RPMI8226 (cell line): ENCODE measurements around the gene CYTH1.
"Not testable (repeated sequence)": the region's sequence is repeated elsewhere in the genome, so short reads cannot be mapped to it uniquely, and the experiment has no call there.

Experiments
- DNase-seq: peaks from one replicate; pipeline ENCODE4 v3.0.0-alpha.2; 2015

The CYTH1 gene

DNA sequence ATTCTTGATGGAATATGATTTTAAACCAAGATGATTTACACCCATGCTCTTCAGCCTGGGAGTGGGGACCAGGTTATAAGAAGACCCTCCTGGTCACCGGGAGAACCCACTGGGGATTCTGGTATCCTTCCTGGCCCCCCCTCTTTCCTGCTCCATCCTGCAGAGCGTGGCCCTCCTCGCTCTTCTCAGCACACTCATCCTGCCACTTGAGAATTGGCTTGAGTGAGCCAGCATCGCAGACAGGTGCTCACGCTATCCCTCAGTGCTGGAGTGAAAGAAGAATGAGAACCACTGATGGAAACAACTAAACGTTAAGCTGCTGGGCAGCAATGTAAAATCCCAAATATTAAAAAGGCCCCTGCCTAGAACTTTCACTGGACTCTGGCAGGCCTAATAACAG lies 98.0 kb downstream of the CYTH1 start:
- DNase-seq, result no peak

DNA sequence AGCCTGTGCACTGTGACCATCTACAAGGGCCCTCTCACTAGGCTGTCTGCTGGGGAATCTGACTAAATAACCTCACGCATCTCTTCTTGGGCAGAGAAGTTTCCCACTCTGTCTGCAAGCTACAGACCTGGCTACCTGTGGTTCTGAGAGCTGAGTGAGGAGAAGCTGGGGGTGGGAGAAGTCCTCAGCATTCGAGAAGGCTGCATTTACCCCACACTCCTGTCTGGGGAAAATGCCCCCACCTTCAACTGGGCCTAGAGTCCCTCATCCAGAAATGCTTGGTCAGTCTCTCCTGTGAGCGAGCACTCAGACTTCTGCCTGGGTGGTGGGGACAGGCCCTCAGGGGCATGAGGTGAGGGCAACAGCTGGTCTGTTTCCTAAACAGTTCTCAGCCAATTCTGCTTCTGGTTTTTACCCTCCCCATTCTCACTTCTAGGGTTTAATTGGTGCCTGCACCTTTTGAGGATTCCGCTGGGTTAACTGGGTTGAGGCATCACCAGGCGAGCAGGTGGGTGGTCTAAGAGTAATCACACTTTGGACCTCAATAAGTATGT lies 98.6 kb downstream of the CYTH1 start:
- DNase-seq, result no peak

DNA sequence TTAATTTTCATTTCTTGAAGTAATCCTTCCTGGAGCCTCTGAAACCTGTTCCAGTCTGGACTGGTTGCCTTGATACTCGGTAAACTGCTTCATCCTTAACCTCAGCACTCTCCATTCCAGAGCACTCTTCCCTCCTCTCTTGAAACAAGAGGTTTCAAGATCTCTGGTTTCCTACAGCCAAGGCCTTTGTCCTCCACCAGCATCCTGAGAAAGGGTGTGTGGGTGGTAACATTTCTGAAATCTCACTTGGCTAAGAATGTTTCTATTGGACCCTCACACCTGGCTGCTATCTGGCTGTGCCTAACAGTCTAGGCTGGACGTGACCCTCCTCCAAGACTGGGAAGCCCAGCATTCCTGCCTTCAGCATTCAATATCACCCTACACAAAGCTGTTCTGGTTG lies 99.7 kb downstream of the CYTH1 start:
- DNase-seq, result no peak

DNA sequence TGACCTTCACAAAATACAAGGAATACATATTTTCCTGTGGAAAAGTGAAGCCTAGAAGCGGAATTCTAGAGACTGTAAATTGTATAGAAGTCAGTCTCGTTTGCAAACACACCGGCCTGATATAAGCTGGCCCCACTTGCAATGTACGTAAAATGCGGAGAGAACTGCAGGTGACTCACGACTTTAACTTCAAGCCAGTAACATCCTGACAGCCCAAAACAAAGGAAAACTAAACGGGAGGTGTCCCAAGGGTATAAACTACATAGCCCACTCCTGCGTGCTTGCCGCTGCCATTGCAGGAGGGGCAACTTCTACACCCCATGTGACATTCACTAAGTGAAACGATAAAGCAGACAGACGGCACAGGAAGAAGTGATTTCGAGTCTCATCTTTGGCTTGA lies 101.6 kb downstream of the CYTH1 start:
- DNase-seq, result no peak

DNA sequence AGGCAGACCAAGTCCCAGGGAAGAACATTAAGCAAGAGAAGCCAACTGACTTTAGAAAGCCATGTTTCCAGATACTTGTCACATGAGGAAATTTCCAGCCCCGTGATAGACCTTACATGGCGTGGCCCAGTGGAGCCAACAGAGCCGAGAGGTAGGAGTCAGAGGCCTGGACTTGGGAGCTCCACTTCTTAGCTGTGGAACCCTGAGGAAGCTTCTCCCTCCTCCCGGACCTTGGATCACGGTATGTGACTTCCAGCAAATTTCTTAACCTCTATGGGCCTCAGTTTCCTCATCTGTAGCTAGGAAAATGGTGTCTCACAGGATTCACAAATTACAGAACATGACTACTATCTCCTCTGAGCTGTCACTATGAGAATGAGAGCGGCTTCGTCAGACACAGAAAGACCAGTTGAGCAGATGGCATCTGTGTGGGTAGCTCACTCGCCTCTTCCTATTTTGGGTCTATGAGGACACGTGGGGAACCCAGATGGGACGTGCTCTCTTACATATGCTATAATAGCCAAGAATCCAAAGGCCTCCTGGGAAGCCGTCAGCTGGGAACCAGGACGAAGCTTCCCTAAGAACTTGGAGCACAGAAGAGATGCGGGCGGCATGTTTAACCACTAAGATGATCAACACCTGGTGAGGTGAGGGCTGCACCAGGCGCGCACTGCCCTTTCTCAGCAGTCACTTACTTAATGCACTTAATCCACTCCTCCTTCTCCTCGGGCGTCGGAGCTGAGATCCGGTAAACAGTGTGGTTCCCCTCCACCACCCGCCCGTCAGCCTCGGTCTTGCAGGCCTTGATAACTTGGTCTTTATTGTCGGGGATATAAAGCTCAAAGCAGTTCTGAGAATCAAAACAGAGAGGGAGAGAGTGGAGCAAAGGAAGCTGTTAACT lies 102.3 kb downstream of the CYTH1 start:
- no peak for DNase-seq

GRCh38 chr17:78678711-78679110 lies 103.4 kb downstream of the CYTH1 start:
- no peak for DNase-seq

- no peak for DNase-seq
Measured at GRCh38 chr17:78678222-78678557, 103.9 kb downstream of the CYTH1 start.

GRCh38 chr17:78677303-78678221 lies 104.5 kb downstream of the CYTH1 start:
- no peak for DNase-seq

- DNase-seq, result no peak
Measured at GRCh38 chr17:78676412-78677302, 105.4 kb downstream of the CYTH1 start.

GRCh38 chr17:78675836-78676235 lies 106.2 kb downstream of the CYTH1 start:
- DNase-seq, result no peak

DNA sequence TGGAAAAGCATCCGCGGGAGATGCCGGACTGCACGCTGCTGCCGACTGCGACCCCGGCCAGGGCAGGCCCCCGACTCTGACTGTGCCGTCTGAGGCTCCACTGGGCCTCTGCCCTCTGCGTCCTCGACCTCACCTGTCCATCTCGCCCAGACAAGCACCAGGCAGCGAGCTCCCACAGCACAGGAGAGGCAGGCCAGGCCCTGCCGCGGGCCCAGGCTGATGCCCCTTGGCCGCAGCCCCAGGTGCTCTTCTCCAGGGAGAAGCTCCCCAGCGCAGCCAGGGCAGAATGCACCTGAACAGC lies 106.8 kb downstream of the CYTH1 start:
- no peak for DNase-seq

- DNase-seq, result no peak
Measured at GRCh38 chr17:78674595-78675315, 107.3 kb downstream of the CYTH1 start.

DNA sequence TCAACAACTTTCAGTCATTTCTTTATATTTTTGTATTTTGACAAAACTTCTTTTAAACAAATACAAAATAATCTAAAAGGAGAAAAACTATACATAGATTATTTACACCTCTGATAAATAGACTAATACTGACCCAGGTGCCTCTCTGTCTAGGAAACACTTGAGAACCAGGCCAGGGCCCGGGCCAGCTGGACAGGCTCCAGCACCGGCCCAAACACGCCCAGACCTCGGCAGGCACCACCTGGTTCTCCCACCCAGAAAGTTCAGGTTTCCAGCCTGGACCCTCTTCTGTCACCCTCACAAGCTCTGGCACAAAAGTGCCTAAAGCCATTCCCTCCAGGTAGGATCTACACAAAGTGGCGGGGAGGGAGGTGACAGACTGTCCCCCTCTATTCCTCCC lies 107.9 kb downstream of the CYTH1 start:
- DNase-seq, result no peak

- no peak for DNase-seq
Measured at GRCh38 chr17:78673395-78673794, 108.7 kb downstream of the CYTH1 start.

- DNase-seq, result no peak
Measured at GRCh38 chr17:78672871-78673371, 109.2 kb downstream of the CYTH1 start.

DNA sequence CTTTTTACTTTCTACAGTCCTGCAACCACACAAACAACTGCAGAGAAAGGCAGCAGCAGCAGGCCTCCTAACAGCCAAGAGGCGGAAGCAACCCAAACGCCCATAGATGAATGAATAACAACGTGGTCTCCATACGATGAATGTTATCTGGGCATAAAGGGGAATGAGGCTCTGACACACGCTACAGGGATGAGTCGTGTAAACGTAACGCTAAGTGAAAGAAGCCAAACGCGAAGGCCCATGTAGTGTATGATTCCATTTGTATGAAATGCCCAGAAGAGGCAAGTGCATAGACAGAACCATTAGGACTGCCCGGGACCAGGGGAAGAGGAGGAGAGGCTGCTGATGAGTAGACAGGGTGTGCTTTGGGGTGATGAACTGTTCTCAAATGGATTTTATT lies 110.1 kb downstream of the CYTH1 start:
- DNase-seq, result no peak

DNA sequence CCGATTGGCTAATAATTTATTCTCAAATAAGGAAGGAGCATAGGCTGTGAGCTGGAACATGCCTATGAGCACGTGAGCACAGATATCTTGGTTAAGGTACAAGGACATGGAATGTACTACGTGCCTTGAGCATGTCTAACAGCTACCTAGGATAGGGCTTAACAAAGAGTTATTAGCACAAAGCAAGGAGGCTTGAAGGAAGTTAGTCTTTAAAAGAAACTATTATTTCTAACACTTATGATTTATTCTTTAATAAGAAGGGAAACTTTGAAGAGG lies 110.4 kb downstream of the CYTH1 start:
- not testable (repeated sequence) for DNase-seq

DNA sequence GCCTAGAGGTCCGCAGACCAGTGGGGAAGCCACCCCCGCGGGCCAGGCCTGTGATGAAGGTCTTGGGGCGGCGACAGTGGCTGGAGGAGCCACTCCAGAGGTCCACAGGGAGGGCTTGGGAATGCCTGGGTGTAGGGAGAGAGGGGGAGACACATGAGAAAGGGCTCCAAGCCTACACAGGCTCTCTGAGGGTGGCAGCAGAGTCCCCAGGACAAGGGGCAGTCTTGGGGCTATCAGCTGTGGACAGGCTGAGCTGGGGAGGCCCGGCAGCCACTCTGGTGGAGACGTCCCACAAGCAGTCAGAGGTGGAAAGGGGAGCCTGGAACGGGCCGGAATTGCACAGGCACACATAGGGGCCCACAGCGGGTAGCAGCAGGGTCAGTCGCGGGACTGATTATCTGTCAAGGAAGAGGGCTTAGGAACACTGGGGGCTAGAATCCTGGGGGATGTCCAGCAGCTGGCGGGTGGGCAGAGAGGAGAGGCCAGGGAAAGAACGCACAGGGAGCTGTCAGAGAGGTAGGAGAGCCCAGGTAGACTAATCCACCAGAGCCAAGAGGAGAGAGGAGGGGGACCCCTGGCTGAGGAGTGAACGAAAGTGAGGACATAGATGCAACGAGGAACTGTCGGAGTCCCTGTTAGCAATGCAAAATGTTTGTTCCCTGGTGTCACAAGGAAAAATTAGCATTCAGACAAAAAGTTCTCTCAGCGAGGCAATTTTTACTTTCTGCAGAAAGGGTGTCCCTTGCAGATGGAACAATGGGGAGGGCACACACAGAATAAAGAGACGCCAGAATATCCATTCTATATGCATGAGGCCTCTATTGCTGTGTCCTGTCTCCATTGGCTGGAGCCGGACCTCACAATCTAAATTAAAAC lies 111.0 kb downstream of the CYTH1 start:
- no peak for DNase-seq

GRCh38 chr17:78669975-78670518 lies 112.0 kb downstream of the CYTH1 start:
- no peak for DNase-seq

DNA sequence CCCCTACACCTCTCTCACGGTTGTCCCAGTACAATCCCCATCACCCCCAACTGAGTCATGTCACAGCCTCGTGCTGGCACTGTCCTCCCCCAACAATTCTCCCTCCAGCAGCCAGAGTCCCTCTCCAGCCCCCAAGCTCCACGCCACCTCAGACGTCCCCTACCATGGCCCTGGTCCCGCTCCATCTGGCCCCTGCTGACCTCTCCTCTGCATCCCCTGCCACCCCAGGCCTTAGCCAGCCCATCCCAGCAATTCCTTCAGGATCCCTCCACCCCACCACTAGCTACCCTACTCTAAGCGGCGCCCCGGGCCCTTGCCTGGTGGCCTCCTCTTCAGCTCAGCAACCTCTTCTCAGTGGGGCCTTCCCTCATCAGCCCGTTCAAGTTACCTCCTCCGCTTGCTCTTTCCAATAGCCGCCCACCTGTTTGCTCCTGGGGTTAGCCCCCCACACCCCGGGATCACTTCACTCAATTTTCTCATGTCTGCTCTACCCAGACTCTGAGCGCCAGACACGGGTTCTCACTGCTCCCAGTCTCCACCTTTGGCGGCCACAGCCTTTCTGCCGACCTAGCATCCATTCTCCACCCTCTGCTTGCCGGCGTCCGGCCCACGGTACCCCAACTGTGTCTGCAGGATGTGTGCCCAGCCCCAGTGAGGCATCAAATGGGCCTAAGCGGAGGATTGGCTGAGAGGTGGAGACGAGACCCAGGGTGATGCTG lies 112.7 kb downstream of the CYTH1 start:
- no peak for DNase-seq
